HepG2 (cell line): ENCODE results near the gene DCAF6. TPM values are rescaled to one million over a fixed set of nuclear protein-coding genes. Genes with fewer than 3 reads are reported as not detected.

Experiments
- ATAC-seq: fragments of 200-7000 bp; cut with Tn5 transposase; 3 replicates; pipeline ENCODE4 v1.9.1; 2020; ENCODE audit warnings: mild to moderate bottlenecking, moderate library complexity
- BruUV-seq: library from RNA; stranded (reverse); fragments of 400-500 nt; replicated peaks from 2 replicates; lab custom pipeline; 2021; lab: Mats Ljungman, UMichigan
- CTCF ChIA-PET: fragments of 300-600 bp; formaldehyde crosslinking; extraction: SDS; loops from one replicate; lab custom pipeline; 2021; ENCODE audit warnings: low total read pairs, inconsistent platforms, low intra/inter-chr PET ratio; lab: Yijun Ruan, JAX
- POLR2A ChIA-PET: fragments of 350-600 bp; sonication (Branson Sonifier 250); formaldehyde crosslinking; loops from one replicate; lab custom pipeline; 2020; ENCODE audit warnings: antibody characterized with exemption, inconsistent platforms; lab: Yijun Ruan, JAX
- DNase-seq: peaks from one replicate; pipeline ENCODE4 v3.0.0-alpha.2; 2015; ENCODE audit warnings: low spot score
- FAIRE-seq: peaks from 3 replicates; lab custom pipeline; 2011; peaks lifted over from hg19 to GRCh38; lab: Jason Lieb, UNC
- H2AFZ ChIP-seq: one replicate; pipeline ENCODE4 v1.6.1; 2011; ENCODE audit warnings: low read length, inconsistent platforms
- H3K27ac ChIP-seq: fragments of 300-600 bp; 3 replicates; pipeline ENCODE4 v1.8.0; 2011; ENCODE audit warnings: mixed run types, mild to moderate bottlenecking, mixed read lengths, low read length, inconsistent platforms; ENCODE audit not compliant: insufficient read depth; ENCODE audit errors: extremely low read length
- H3K27me3 ChIP-seq, 2 experiments: fragments of 200-600 bp in 1 of 2; 2 replicates in 1 of 2; 3 replicates in 1 of 2; pipeline versions ENCODE4 v1.6.0 to v1.8.0; 2011; ENCODE audit warnings: low read length in 2 of 2, mild to moderate bottlenecking in 2 of 2, moderate library complexity in 2 of 2, inconsistent platforms in 1 of 2; ENCODE audit not compliant: insufficient read depth in 2 of 2, control insufficient read depth in 1 of 2
- H3K36me3 ChIP-seq, 2 experiments: fragments of 200-600 bp in 1 of 2; replicated peaks in 1 of 2; 2 replicates in 1 of 2; 3 replicates in 1 of 2; pipeline versions ENCODE4 v1.5.1 to v1.8.0; 2011; ENCODE audit warnings: low read length in 2 of 2, inconsistent platforms in 1 of 2; ENCODE audit not compliant: insufficient read depth in 2 of 2, control insufficient read depth in 1 of 2
- H3K4me1 ChIP-seq: 2 replicates; pipeline ENCODE4 v1.5.1; 2012; ENCODE audit warnings: low read length, inconsistent platforms; ENCODE audit not compliant: insufficient read depth
- H3K4me2 ChIP-seq: 2 replicates; pipeline ENCODE4 v1.6.0; 2011; ENCODE audit warnings: low read depth, low read length, inconsistent platforms
- H3K4me3 ChIP-seq, 3 experiments: fragments of 200-600 bp in 1 of 3; sonication (generic), shearing (Covaris generic) in 1 of 3; replicated peaks in 1 of 3; 2 replicates each; pipeline ENCODE4 v1.5.1; 2011 to 2016; ENCODE audit warnings: low read length in 3 of 3, inconsistent platforms in 2 of 3, low read depth in 2 of 3, mild to moderate bottlenecking in 2 of 3, control low read depth in 1 of 3, mixed read lengths in 1 of 3; ENCODE audit not compliant: insufficient read depth in 1 of 3
- H3K79me2 ChIP-seq: one replicate; pipeline ENCODE4 v1.6.1; 2011; ENCODE audit warnings: low read length, inconsistent platforms; ENCODE audit not compliant: insufficient read depth
- H3K9ac ChIP-seq: 2 replicates; pipeline ENCODE4 v1.6.0; 2011; ENCODE audit warnings: mild to moderate bottlenecking, low read depth, low read length, inconsistent platforms; ENCODE audit not compliant: insufficient read depth
- H3K9me3 ChIP-seq: 2 replicates; pipeline ENCODE4 v1.5.1; 2012; ENCODE audit warnings: mild to moderate bottlenecking, low read length
- H4K20me1 ChIP-seq: 2 replicates; pipeline ENCODE4 v1.6.0; 2011; ENCODE audit warnings: inconsistent platforms, mild to moderate bottlenecking, low read length, moderate library complexity; ENCODE audit not compliant: insufficient read depth
- BRF2 ChIP-seq: sonication (generic); formaldehyde crosslinking; IDR thresholded peaks from 2 replicates; pipeline ENCODE4 v1.8.1; 2022; ENCODE audit warnings: mild to moderate bottlenecking, missing genetic modification reagents
- FOXP1 ChIP-seq, 2 experiments: fragments of 450-650 bp in 1 of 2; IDR thresholded peaks; 2 replicates each; pipeline ENCODE4 v1.6.1; 2017 to 2018; ENCODE audit warnings: antibody characterized with exemption in 1 of 2
- GFI1 ChIP-seq: sonication (generic); formaldehyde crosslinking; IDR thresholded peaks from 2 replicates; pipeline ENCODE4 v1.5.0; 2020; ENCODE audit warnings: missing genetic modification reagents, mild to moderate bottlenecking, borderline replicate concordance
- HMGXB3 ChIP-seq: sonication (generic); formaldehyde crosslinking; IDR thresholded peaks from 2 replicates; pipeline ENCODE4 v1.4.0; 2020; ENCODE audit warnings: missing genetic modification reagents, borderline replicate concordance
- HNRNPL ChIP-seq: fragments of 200-400 bp; formaldehyde crosslinking; IDR thresholded peaks from 2 replicates; pipeline ENCODE4 v1.6.1; 2017; ENCODE audit warnings: mild to moderate bottlenecking, low read depth, low read length
- NFATC3 ChIP-seq: sonication (generic); formaldehyde crosslinking; IDR thresholded peaks from 2 replicates; pipeline ENCODE4 v1.5.1; 2020; ENCODE audit warnings: mild to moderate bottlenecking, missing genetic modification reagents
- ZBTB3 ChIP-seq: sonication (generic); formaldehyde crosslinking; IDR thresholded peaks from 2 replicates; pipeline ENCODE4 v1.4.0; 2020; ENCODE audit warnings: low read depth, mild to moderate bottlenecking, moderate library complexity, missing genetic modification reagents, borderline replicate concordance
- ZNF552 ChIP-seq: sonication (generic); formaldehyde crosslinking; IDR thresholded peaks from 2 replicates; pipeline ENCODE4 v1.9.0; 2022; ENCODE audit warnings: missing genetic modification reagents, mild to moderate bottlenecking, borderline replicate concordance
- ZNF879 ChIP-seq: sonication (generic); formaldehyde crosslinking; IDR thresholded peaks from 2 replicates; pipeline ENCODE4 v1.8.1; 2023; ENCODE audit warnings: missing genetic modification reagents
- WGBS: methylation state at CpG from one replicate; pipeline ENCODE4 v1.1.6; 2017; ENCODE audit warnings: low lambda C conversion rate; 5-methylcytosine and 5-hydroxymethylcytosine counted together
- in situ Hi-C: cut with HindIII; loops from 2 replicates; pipeline ENCODE4 v1.10.0; 2017; ENCODE audit warnings: low pct_unique_long_range_greater_than_20kb; ENCODE audit not compliant: extremely low pct_ligation_motif_present
- intact Hi-C: fragments of 100-400 bp; cut with micrococcal nuclease; formaldehyde crosslinking; loops from one replicate; pipeline ENCODE4 v1.10.0; 2022; ENCODE audit not compliant: unreplicated experiment
- polyA plus RNA-seq, 8 experiments: library from polyadenylated mRNA; depleted of rRNA in 3 of 8; stranded (reverse) in 7 of 8; unstranded in 1 of 8; fragments of >200 nt; fragmentation: Illumina TruSeq in 4 of 8; extraction: Trizol in 4 of 8; gene quantifications; 2 replicates each; pipeline versions ENCODE4 v1.2.1 to v1.2.3, GENCODE V29; 2011 to 2016; ENCODE audit warnings: low read depth in 4 of 8, missing spikeins in 1 of 8, mixed read lengths in 1 of 8; ENCODE audit not compliant: insufficient read depth in 1 of 8
- total RNA-seq, 5 experiments: library from RNA; depleted of rRNA; stranded (reverse); fragments of >200 nt; fragmentation: Illumina TruSeq; extraction: Trizol; gene quantifications; 2 replicates each; pipeline ENCODE4 v1.2.3, GENCODE V29; 2016; ENCODE audit warnings: low read depth in 1 of 5

Gene DCAF6
- total and polyA plus RNA-seq, 2 of the 13 experiments (the other 11 are each of a cell fraction or from before 2014, with no cell fraction given), result 24.7 to 33.7 TPM

- CTCF ChIA-PET, result no interaction called here
Measured at GRCh38 chr1:168095476-168095875, 159.0 kb downstream of the DCAF6 start.

GRCh38 chr1:168096296-168097165 is 160.0 kb downstream of the DCAF6 start:
- ChIA-PET CTCF (no interaction called here), POLR2A (no interaction called here)
- Histone ChIP-seq H4K20me1 (no peaks in the 10 kb centered on the region), H3K4me3 (no peak overlapping the region), H3K27ac (no peak overlapping the region), H3K36me3 (no peaks in the 10 kb centered on the region), H3K27me3 (peaks cover 3 to 4% of the 10 kb centered on the region in 2 experiments; a peak in 1 of 5 replicates), H3K4me1 (no peaks in the 10 kb centered on the region), H2AFZ (no peak overlapping the region), H3K9me3 (no peaks in the 10 kb centered on the region), H3K9ac (no peak overlapping the region), H3K4me2 (no peak overlapping the region), H3K79me2 (no peaks in the 10 kb centered on the region)
- WGBS, result 65% methylated on average over 13 of the region's 27 CpGs
- no peak for DNase-seq
- no peak for TF ChIP-seq ZNF879 (CRISPR knock-in tag)
- no peak for TF ChIP-seq NFATC3 (CRISPR knock-in tag)
- TF ChIP-seq ZBTB3 (CRISPR knock-in tag), result no peak
- TF ChIP-seq FOXP1 (IDR thresholded peaks at IDR 0.05), result no peak
- TF ChIP-seq FOXP1 (CRISPR knock-in tag; IDR thresholded peaks at IDR 0.05), result no peak
- TF ChIP-seq HMGXB3 (CRISPR knock-in tag), result no peak
- no peak for ATAC-seq
- FAIRE-seq, result no peak
- BruUV-seq, result no TSS peak
- intact Hi-C loops, result no loop called here
- in situ Hi-C loops, result no loop called here

More at GRCh38 chr1:168095476-168095875, 159.0 kb downstream of the DCAF6 start:
- no peak overlapping the region for H3K9ac ChIP-seq
- H3K36me3 ChIP-seq, result no peaks in the 10 kb centered on the region
- DNase-seq (no peak), ATAC-seq (no peak), FAIRE-seq (no peak)
- no peak overlapping the region for H3K4me3 ChIP-seq
- peaks cover 3 to 4% of the 10 kb centered on the region in 2 experiments; a peak in 1 of 5 replicates for H3K27me3 ChIP-seq
- in situ Hi-C loops, result no loop called here
- TF ChIP-seq HNRNPL (no peak), BRF2 (CRISPR knock-in tag) (no peak), ZNF552 (CRISPR knock-in tag) (no peak), GFI1 (CRISPR knock-in tag) (no peak)
- 66% methylated on average over 6 of the region's 6 CpGs for WGBS
- BruUV-seq, result no TSS peak
- intact Hi-C loops, result no loop called here
- no peak overlapping the region for H3K4me2 ChIP-seq
- H3K4me1 ChIP-seq, result no peaks in the 10 kb centered on the region
- no peaks in the 10 kb centered on the region for H3K79me2 ChIP-seq
- POLR2A ChIA-PET, result no interaction called here
- no peaks in the 10 kb centered on the region for H3K9me3 ChIP-seq
- H2AFZ ChIP-seq, result no peak overlapping the region
- no peak overlapping the region for H3K27ac ChIP-seq
- no peaks in the 10 kb centered on the region for H4K20me1 ChIP-seq
